ENCODE data around the gene DEFB121.
"Not testable (repeated sequence)": the region's sequence is repeated elsewhere in the genome, so short reads cannot be mapped to it uniquely, and the experiment has no call there.

Gene DEFB121, protein sequence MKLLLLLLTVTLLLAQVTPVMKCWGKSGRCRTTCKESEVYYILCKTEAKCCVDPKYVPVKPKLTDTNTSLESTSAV

DNA sequence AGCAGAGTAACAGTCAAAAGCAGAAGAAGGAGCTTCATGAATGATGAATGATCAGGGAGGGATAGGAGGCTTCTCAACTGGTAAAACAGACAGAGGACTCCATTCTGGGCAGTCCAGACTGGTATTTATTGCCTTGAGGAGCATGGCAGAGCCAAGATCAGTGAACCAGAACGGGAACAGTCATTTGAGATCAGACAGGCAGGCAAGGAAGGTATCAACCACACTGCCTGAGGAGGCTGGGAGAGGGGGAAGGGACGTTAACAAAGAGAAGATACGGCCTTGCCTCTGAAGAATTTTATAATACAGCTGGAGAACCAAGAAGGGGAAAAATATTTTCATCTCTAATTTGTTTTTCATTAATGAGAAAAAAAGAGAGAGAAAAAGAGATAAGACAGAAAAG is at the start of gene DEFB121:
TSS of gene DEFB121 (minus strand) at position 101 of the 400 bp plus-strand sequence. CDS start at position 38, 63 bp downstream.
- Mint-ChIP-seq H3K4me3 (no peak within 1 kb of the TSS), H3K4me1 (no peaks in the 10 kb centered on the region), H3K9me3 (no peaks in the 10 kb centered on the region), H3K36me3 (no peaks in the 10 kb centered on the region), H3K27me3 (peaks cover 8% of the 10 kb centered on the region), H3K27ac (no peak within 1 kb of the TSS)

DNA sequence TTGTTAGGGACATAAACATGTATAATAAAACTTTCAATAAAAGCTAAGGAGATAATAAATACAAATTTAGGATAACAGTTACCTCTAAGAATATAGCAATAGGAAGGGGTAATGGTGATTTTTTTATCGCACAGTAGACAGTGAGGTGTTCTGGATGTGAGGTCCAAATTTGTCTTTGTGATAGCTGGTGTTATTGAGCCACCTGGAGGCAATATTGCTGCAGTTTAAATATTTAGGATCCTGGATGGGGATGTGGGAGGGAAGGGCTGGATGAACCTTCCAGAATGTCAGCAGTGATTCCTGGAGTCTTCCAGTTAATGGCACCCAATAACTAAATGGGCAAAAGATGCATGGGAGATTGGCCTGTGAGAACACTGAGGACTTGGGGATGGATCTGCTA is 48.3 kb upstream of the DEFB121 start:
- Mint-ChIP-seq H3K9me3 (no peaks in the 10 kb centered on the region), H3K36me3 (no peaks in the 10 kb centered on the region), H3K4me1 (no peaks in the 10 kb centered on the region), H3K27me3 (peaks cover 8% of the 10 kb centered on the region), H3K4me3 (no peak overlapping the region), H3K27ac (no peak overlapping the region)

DNA sequence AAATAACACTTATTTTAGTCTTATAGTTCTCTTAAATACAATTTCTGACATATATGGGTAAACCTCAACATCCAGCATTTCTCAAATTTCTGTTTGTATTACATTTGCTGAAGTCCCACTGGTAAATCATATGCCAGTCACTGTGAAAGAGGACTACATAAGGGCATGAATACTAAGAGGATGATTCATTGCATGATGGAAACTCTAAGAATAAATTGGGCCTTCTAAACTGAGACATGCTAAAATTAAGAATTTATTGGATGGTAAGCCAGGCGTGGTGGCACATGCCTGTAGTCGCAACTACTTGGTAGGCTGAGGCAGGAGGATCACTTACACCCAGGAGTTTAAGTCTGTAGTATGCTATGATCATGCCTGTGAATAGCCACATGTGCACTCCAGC is 46.6 kb upstream of the DEFB121 start:
- peaks cover 5% of the 10 kb centered on the region for H3K9me3 Mint-ChIP-seq
- no peak overlapping the region for H3K27ac Mint-ChIP-seq
- peaks cover 6% of the 10 kb centered on the region for H3K27me3 Mint-ChIP-seq
- no peak overlapping the region for H3K4me3 Mint-ChIP-seq
- H3K4me1 Mint-ChIP-seq = no peaks in the 10 kb centered on the region
- H3K36me3 Mint-ChIP-seq = no peaks in the 10 kb centered on the region

DNA sequence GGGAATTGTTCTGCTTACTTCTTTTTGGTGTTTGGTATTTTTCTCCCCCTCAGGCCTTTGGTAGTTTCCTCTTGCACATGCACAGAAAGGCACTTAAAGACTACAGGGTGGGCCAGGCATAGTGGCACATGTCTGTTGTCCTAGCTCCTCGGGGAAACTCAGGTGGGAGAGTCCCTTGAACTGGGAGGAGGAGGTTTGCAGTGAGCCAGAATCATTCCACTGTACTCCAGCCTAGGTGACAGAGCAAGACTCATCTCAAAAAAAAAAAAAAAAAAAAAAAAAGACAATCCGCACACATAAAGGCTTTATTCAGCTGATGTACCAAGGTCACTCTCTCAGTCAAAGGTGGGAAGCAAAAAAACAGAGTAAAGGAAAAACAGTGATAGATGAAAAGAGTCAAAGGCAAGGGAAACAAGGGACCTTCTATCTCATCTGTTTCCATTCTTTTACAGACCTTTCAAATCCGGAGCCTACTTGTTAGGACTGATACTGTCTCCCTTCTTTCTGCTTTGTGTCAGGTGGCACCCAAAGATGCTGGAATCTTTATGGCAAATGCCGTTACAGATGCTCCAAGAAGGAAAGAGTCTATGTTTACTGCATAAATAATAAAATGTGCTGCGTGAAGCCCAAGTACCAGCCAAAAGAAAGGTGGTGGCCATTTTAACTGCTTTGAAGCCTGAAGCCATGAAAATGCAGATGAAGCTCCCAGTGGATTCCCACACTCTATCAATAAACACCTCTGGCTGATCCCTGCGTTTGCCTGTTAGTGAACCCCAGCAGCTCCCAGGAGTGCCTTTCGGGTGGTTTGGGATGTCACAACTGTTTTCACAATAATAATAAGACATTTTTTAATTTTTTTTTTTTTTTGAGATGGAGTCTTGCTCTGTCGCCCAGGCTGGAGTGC is 43.7 kb upstream of the DEFB121 start:
- Mint-ChIP-seq H3K27ac (no peak overlapping the region), H3K9me3 (peaks cover 5% of the 10 kb centered on the region), H3K36me3 (no peaks in the 10 kb centered on the region), H3K4me3 (no peak overlapping the region), H3K4me1 (no peaks in the 10 kb centered on the region), H3K27me3 (peaks cover 9% of the 10 kb centered on the region)

DNA sequence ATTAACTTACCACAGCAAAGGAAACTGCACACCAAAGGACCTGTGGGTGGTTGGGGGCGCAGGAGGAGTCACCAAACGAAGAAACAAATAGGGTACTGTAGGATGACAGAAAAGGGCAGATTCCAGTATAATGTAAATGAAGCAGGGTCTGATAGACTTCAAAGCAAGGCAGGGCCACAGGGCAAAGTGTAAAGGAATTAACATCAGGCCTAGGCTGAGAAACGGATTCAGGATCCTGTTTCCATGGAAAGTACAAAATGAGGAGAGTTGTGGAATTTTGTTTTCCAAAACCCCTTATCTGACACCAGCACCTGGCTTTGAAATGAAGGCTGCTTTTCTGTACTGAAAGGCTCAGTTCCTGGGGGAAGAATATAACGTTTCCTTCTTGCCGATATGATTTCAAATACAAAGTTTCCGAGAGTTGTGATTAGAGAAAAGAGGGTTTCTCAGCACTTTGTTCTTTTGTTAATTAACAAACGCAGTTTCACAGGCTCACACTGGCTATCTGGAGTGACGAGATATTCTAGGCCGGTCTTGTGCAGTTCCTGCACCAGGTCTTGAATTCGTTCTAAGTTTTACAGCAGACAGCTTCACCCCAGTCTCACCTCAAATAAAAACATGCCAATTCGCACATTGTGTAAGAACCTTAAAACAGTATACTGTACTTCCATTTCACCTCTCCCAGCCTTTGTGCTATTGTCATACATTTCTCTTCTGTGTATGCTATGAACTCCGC is 40.2 kb upstream of the DEFB121 start:
- Mint-ChIP-seq H3K27me3 (peaks cover 5% of the 10 kb centered on the region), H3K4me3 (no peak overlapping the region), H3K27ac (no peak overlapping the region), H3K36me3 (no peaks in the 10 kb centered on the region), H3K9me3 (peaks cover 5% of the 10 kb centered on the region), H3K4me1 (no peaks in the 10 kb centered on the region)

DNA sequence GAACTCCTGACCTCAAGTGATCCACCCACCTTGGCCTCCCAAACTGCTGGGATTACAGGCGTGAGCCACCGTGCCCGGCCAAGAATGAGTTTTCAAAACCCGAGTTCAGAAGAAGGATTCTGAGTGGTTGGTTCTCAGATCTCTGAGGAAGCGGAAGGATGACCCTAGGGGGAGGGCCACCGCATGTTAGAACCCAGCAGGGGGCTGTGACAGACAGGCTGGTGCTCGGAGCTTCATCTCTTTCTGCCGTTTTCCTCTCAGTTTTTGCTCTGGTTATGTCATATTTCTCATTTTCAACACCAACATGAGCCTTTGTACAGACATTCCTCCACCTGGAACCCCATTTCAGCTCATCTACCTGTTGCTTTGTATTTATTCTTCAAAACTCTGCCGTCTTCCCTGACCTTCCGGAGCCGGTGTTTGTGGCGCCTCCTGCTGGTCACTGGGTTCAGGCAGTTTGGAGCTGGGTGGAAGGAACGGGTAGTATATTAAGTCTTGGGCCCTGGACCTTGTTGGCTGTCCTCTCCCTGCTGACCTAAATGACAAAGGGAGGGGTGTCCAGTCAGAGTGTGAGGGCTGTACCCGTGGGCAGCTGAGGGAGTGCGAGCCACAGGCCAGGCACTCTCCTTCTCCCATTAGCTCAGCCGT is 34.1 kb upstream of the DEFB121 start, which contains the start of gene DEFB123:
TSS of gene DEFB123 (plus strand) at position 621 of the 648 bp plus-strand sequence. CDS start 67 bp downstream, outside the sequence.
- H3K36me3 Mint-ChIP-seq = no peaks in the 10 kb centered on the region
- H3K4me1 Mint-ChIP-seq = no peaks in the 10 kb centered on the region
- no peak within 1 kb of the TSS for H3K27ac Mint-ChIP-seq
- H3K27me3 Mint-ChIP-seq = peaks cover 2% of the 10 kb centered on the region
- no peak within 1 kb of the TSS for H3K4me3 Mint-ChIP-seq
- no peaks in the 10 kb centered on the region for H3K9me3 Mint-ChIP-seq

DNA sequence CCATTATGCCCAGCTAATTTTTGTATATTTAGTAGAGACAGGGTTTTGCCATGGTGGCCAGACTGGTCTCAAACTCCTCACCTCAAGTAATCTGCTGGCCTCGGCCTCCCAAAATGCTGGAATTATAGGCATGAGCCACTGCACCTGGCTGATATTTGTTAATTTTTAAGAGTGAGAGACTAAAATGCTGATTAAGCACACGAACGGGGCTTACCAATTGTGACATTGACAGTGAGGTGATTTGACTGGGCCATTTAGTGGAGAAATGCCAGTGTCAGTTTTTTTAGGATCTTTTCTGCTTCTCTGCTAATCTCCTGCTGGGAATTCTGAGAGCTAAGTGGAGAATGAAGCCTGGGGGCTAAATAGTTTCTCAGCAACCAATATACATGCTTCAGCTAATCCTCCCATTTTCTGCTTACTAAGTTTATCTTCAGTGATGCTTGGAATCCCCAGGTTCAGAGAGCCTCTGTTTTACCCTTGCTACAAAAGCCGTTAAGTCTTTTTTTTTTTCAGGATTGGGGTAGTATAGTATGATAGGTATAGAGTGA is 24.6 kb upstream of the DEFB121 start:
- H3K27ac Mint-ChIP-seq = no peak overlapping the region
- H3K9me3 Mint-ChIP-seq = peaks cover 7% of the 10 kb centered on the region
- peaks cover 13% of the 10 kb centered on the region for H3K27me3 Mint-ChIP-seq
- no peaks in the 10 kb centered on the region for H3K4me1 Mint-ChIP-seq
- H3K4me3 Mint-ChIP-seq = no peak overlapping the region
- no peaks in the 10 kb centered on the region for H3K36me3 Mint-ChIP-seq

DNA sequence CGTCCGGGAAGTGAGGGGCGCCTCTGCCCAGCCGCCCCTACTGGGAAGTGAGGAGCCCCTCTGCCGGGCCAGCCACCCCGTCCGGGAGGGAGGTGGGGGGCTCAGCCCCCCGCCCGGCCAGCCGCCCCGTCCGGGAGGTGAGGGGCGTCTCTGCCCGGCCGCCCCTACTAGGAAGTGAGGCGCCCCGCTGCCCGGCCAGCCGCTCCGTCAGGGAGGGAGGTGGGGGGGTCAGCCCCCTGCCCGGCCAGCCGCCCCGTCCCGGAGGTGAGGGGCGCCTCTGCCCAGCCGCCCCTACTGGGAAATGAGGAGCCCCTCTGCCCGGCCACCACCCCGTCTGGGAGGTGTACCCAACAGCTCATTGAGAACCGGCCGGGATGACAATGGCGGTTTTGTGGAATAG is 21.6 kb upstream of the DEFB121 start:
- H3K36me3 Mint-ChIP-seq, H3K4me1 Mint-ChIP-seq, H3K4me3 Mint-ChIP-seq, H3K27ac Mint-ChIP-seq, H3K9me3 Mint-ChIP-seq, H3K27me3 Mint-ChIP-seq: not testable (repeated sequence)

DNA sequence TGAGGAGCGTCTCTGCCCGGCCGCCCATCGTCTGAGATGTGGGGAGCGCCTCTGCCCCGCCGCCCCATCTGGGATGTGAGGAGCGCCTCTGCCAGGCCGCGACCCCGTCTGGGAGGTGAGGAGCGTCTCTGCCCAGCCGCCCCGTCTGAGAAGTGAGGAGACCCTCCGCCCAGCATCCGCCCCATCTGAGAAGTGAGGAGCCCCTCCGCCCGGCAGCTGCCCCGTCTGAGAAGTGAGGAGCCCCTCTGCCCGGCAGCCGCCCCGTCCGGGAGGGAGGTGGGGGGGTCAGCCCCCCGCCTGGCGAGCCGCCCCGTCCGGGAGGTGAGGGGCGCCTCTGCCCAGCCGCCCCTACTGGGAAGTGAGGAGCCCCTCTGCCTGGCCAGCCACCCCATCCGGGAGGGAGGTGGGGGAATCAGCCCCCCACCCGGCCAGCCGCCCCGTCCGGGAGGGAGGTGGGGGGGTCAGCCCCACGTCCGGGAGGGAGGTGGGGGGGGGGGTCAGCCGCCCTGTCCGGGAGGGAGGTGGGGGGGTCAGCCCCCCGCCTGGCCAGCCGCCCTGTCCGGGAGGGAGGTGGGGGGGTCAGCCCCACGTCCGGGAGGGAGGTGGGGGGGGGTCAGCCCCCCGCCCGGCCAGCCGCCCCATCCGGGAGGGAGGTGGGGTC is 21.0 kb upstream of the DEFB121 start:
- not testable (repeated sequence) for H3K27me3 Mint-ChIP-seq, H3K27ac Mint-ChIP-seq, H3K4me1 Mint-ChIP-seq, H3K36me3 Mint-ChIP-seq, H3K4me3 Mint-ChIP-seq, H3K9me3 Mint-ChIP-seq

DNA sequence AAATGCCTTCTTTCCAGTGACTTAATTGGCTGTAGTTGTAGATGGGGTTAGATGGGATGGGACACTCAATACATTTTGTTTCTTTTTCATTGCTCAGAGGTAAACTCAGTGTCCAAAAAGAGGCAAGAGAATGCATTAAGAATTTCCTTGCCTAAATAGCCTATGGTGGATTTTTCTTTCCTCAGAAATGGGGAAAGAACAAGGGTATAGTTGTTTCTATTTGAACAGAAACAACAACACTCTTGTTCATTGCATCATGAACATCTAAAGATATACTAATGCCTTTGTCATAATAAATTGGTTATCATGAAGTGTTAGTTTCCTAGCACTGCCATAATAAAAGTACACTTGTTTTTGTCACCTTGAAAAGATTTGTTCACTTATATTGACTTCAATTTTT is 19.8 kb upstream of the DEFB121 start:
- Mint-ChIP-seq H3K9me3 (peaks cover 7% of the 10 kb centered on the region), H3K27ac (no peak overlapping the region), H3K36me3 (no peaks in the 10 kb centered on the region), H3K4me1 (no peaks in the 10 kb centered on the region), H3K27me3 (peaks cover 5% of the 10 kb centered on the region), H3K4me3 (no peak overlapping the region)

DNA sequence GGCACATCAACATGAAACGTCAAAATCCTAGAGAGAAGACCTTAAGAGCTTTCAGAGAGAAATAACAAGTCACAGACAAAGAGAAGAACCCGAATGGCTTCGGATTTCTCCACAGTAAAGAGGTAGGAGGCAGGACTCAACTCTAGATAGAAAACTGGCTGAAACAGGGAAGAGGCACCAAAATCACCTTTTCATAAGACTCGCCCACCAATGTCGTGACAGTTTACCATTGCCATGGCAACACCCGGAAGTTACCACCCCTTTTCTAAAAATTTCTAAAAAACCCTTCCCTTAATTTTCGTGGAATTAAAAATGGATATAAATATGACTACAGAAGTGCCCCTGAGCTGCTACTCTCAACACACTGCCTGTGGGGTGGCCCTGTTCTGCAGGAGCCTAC is 12.3 kb upstream of the DEFB121 start:
- no peak overlapping the region for H3K27ac Mint-ChIP-seq
- no peaks in the 10 kb centered on the region for H3K4me1 Mint-ChIP-seq
- no peak overlapping the region for H3K4me3 Mint-ChIP-seq
- H3K9me3 Mint-ChIP-seq = no peaks in the 10 kb centered on the region
- no peaks in the 10 kb centered on the region for H3K36me3 Mint-ChIP-seq
- peaks cover 20% of the 10 kb centered on the region for H3K27me3 Mint-ChIP-seq

DNA sequence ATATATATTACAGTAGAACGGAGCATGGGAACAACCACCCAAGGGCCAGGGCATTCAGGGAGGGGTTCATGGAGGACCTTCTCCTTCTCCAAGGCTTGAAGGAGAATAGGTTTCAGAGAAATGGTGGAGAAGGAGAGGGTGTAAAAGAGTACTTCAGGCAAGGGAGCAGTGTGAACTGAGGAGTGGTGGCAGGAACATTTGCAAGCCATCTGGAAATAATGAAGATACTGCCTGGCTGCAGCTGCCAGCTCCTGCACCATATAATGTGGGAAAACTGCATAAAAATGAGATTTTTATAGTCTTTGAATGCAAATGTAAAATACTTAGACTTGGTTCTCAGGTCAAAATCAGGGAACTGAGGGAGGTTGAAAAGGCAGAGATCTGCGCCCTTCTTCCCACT is 9.6 kb upstream of the DEFB121 start:
- no peak overlapping the region for H3K4me3 Mint-ChIP-seq
- H3K27me3 Mint-ChIP-seq = peaks cover 22% of the 10 kb centered on the region
- H3K9me3 Mint-ChIP-seq = no peaks in the 10 kb centered on the region
- H3K27ac Mint-ChIP-seq = no peak overlapping the region
- no peaks in the 10 kb centered on the region for H3K4me1 Mint-ChIP-seq
- H3K36me3 Mint-ChIP-seq = no peaks in the 10 kb centered on the region

DNA sequence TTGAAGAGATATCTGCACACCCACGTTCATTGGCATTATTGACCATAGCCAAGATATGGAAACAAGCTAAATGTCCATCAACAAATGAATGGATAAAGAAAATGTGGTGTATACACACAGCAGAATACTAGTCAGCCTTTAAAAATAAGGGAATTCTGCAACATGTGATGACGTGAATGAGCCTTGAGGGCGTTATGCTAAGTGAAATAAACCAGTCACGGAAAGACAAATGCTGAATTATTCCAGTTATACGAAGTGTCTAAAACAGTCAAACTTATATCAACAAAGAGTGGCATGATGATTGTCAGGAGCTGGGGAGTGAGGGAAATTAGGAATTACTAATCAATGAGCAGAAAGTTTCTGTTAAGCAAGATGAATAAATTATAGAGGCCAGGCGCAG is 8.4 kb upstream of the DEFB121 start:
- H3K36me3 Mint-ChIP-seq = no peaks in the 10 kb centered on the region
- H3K4me1 Mint-ChIP-seq = no peaks in the 10 kb centered on the region
- no peak overlapping the region for H3K27ac Mint-ChIP-seq
- no peaks in the 10 kb centered on the region for H3K9me3 Mint-ChIP-seq
- peaks cover 23% of the 10 kb centered on the region for H3K27me3 Mint-ChIP-seq
- no peak overlapping the region for H3K4me3 Mint-ChIP-seq

DNA sequence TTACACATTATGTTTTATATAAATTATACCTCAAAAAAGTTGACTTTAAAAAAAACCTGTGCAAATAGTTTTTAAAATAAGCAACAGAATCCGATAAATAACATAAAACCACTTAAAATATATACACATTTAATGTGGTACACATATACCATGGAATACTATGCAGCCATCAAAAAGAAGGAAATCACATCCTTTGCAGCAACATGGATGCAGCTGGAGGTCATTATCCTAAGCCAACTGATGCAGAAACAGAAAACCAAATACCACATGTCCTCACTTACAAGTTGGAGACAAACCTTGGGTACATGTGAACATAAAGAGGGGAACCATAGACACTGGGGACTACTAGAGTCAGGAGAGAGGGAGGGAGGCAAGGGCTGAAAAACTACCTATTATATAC is 4.0 kb upstream of the DEFB121 start:
- H3K27me3 Mint-ChIP-seq = peaks cover 15% of the 10 kb centered on the region
- H3K9me3 Mint-ChIP-seq = no peaks in the 10 kb centered on the region
- H3K4me1 Mint-ChIP-seq = no peaks in the 10 kb centered on the region
- no peak overlapping the region for H3K27ac Mint-ChIP-seq
- H3K4me3 Mint-ChIP-seq = no peak overlapping the region
- no peaks in the 10 kb centered on the region for H3K36me3 Mint-ChIP-seq

DNA sequence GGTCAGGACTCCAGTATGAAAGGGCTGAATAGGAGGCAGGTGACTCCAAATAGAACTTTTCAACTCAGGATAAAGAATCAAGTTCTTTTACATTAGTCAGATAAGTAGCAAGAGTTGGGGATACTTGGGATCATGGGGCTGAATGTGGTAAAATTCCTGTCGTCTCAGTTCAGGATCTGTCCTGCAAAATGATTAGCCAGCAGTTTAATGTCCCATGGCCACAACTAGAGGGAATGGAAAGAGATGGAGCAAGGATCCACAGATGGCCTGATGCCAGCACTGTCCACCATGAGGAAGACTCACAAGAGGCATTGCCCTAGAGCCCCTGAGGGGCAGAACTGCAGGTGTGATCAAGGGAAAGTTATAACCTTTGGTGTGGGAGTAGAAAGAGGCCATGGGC is 2.1 kb downstream of the DEFB121 start:
- Mint-ChIP-seq H3K36me3 (no peaks in the 10 kb centered on the region), H3K4me1 (no peaks in the 10 kb centered on the region), H3K9me3 (no peaks in the 10 kb centered on the region), H3K27ac (no peak overlapping the region), H3K27me3 (peaks cover 4% of the 10 kb centered on the region), H3K4me3 (no peak overlapping the region)
